Endometrial microvascular endothelial cells (primary cell): ENCODE data around the gene FTHL17. TPM values are rescaled to one million over a fixed set of nuclear protein-coding genes. Genes with fewer than 3 reads are reported as not detected.

Experiments used
- in situ Hi-C: cut with HindIII; loops from 2 replicates; pipeline ENCODE4 v1.10.0; 2017; ENCODE audit warnings: low sequenced_read_pairs, low pct_unique_long_range_greater_than_20kb; ENCODE audit errors: inconsistent ontology term
- total RNA-seq: library from RNA; depleted of rRNA; stranded (reverse); fragments of >200 nt; gene quantifications from one replicate; pipeline ENCODE4 v1.2.3, GENCODE V29; 2015; ENCODE audit errors: inconsistent ontology term

FTHL17 gene
- total RNA-seq, 1 donor from 2014 or later: not detected

- in situ Hi-C loops: no loop called here
These were observed 14.6 kb downstream of the FTHL17 start for GRCh38 chrX:31057291-31057690.

GRCh38 chrX:31053621-31054020 lies 18.2 kb downstream of the FTHL17 start:
- in situ Hi-C loops: no loop called here

- in situ Hi-C loops: no loop called here
These were observed 32.5 kb downstream of the FTHL17 start for GRCh38 chrX:31039327-31039711.

GRCh38 chrX:31038575-31039326 lies 33.1 kb downstream of the FTHL17 start:
- in situ Hi-C loops: no loop called here

GRCh38 chrX:31036895-31037294 lies 34.9 kb downstream of the FTHL17 start:
- in situ Hi-C loops: no loop called here

- in situ Hi-C loops: no loop called here
These were observed 44.5 kb downstream of the FTHL17 start for GRCh38 chrX:31027351-31027750.

- in situ Hi-C loops: no loop called here
These were observed 47.0 kb downstream of the FTHL17 start for GRCh38 chrX:31024866-31025265.

- in situ Hi-C loops: no loop called here
These were observed 50.3 kb downstream of the FTHL17 start for GRCh38 chrX:31021537-31021936.

Other genes with a start within 250 kb of the FTHL17 start
- 12.9 TPM for gene TAB3, start 182.8 kb downstream of the FTHL17 start, total RNA-seq